Lower lobe of right lung (tissue), 2 donors: ENCODE results near the gene TMEM242. TPM values are rescaled to one million over a fixed set of nuclear protein-coding genes. Genes with fewer than 3 reads are reported as not detected.

Source experiments
- ATAC-seq, 2 donors: fragments of 200-7000 bp; cut with Tn5 transposase; one replicate each; pipeline ENCODE4 v1.9.1; 2020 to 2022; ENCODE audit warnings: mild to moderate bottlenecking in 2 of 2, moderate library complexity in 2 of 2
- DNase-seq: peaks from one replicate; pipeline ENCODE4 v3.0.0-alpha.2; 2020
- H3K27ac ChIP-seq: fragments of 200-600 bp; one replicate; pipeline ENCODE4 v1.8.0; 2022
- H3K27me3 ChIP-seq: fragments of 200-600 bp; one replicate; pipeline ENCODE4 v1.8.0; 2022; ENCODE audit warnings: low read depth
- H3K36me3 ChIP-seq: fragments of 200-600 bp; one replicate; pipeline ENCODE4 v1.8.0; 2022; ENCODE audit warnings: mild to moderate bottlenecking
- H3K4me1 ChIP-seq: fragments of 200-600 bp; one replicate; pipeline ENCODE4 v1.8.0; 2022
- H3K4me3 ChIP-seq: fragments of 200-600 bp; one replicate; pipeline ENCODE4 v1.8.0; 2022; ENCODE audit warnings: mild to moderate bottlenecking
- H3K9me3 ChIP-seq: fragments of 200-600 bp; one replicate; pipeline ENCODE4 v1.8.0; 2022
- CTCF ChIP-seq: fragments of 200-600 bp; IDR thresholded peaks from one replicate; pipeline ENCODE4 v1.8.0; 2022; ENCODE audit warnings: antibody characterized with exemption, mild to moderate bottlenecking
- intact Hi-C: fragments of 100-400 bp; cut with DNase I; formaldehyde crosslinking; loops from one replicate; pipeline ENCODE4 v1.11.0; 2022
- total RNA-seq: library from RNA; stranded (reverse); fragmentation: NEBNext Ultra II Directional; extraction: Animal tissue kit (Norgen Biotek cat#: 25700); gene quantifications from one replicate; pipeline ENCODE4 v1.2.1, GENCODE V29; 2021
- donor health status: DM: no; HTN: yes; CAD: no; lungs with severe emphysema.

Gene TMEM242
- total RNA-seq, 1 donor from 2014 or later = 10.9 TPM

GRCh38 chr6:157302736-157303135 lies 20.6 kb downstream of the TMEM242 start:
- Histone ChIP-seq H3K27me3 (no peaks in the 10 kb centered on the region), H3K27ac (no peak overlapping the region), H3K4me3 (no peak overlapping the region), H3K9me3 (no peaks in the 10 kb centered on the region), H3K4me1 (peaks cover 31% of the 10 kb centered on the region), H3K36me3 (no peaks in the 10 kb centered on the region)
- intact Hi-C loops = no loop called here
- ATAC-seq (no peak), DNase-seq (no peak)
- TF ChIP-seq CTCF = no peak

- ATAC-seq = no peak
Observed at GRCh38 chr6:157300436-157300835, 22.9 kb downstream of the TMEM242 start.

GRCh38 chr6:157300006-157300405 lies 23.3 kb downstream of the TMEM242 start:
- intact Hi-C loops = no loop called here
- no peak for ATAC-seq
- no peaks in the 10 kb centered on the region for H3K9me3 ChIP-seq

More at GRCh38 chr6:157300436-157300835, 22.9 kb downstream of the TMEM242 start:
- Histone ChIP-seq H3K27ac (no peak overlapping the region), H3K27me3 (no peaks in the 10 kb centered on the region), H3K9me3 (no peaks in the 10 kb centered on the region), H3K36me3 (no peaks in the 10 kb centered on the region), H3K4me1 (peaks cover 16% of the 10 kb centered on the region), H3K4me3 (no peak overlapping the region)
- DNase-seq = no peak
- intact Hi-C loops = no loop called here
- TF ChIP-seq CTCF = no peak

GRCh38 chr6:157298216-157298724 lies 25.0 kb downstream of the TMEM242 start:
- Histone ChIP-seq H3K9me3 (no peaks in the 10 kb centered on the region), H3K4me3 (no peak overlapping the region), H3K27me3 (no peaks in the 10 kb centered on the region), H3K36me3 (no peaks in the 10 kb centered on the region), H3K27ac (no peak overlapping the region), H3K4me1 (no peaks in the 10 kb centered on the region)
- intact Hi-C loops = no loop called here
- TF ChIP-seq CTCF = no peak
- ATAC-seq (no peak), DNase-seq (no peak)

More at GRCh38 chr6:157300006-157300405, 23.3 kb downstream of the TMEM242 start:
- Histone ChIP-seq H3K27me3 (no peaks in the 10 kb centered on the region), H3K36me3 (no peaks in the 10 kb centered on the region), H3K4me3 (no peak overlapping the region), H3K27ac (no peak overlapping the region), H3K4me1 (peaks cover 12% of the 10 kb centered on the region)
- TF ChIP-seq CTCF = no peak
- no peak for DNase-seq

GRCh38 chr6:157294654-157295053 lies 28.7 kb downstream of the TMEM242 start:
- Histone ChIP-seq H3K4me3 (no peak overlapping the region), H3K4me1 (no peaks in the 10 kb centered on the region), H3K9me3 (no peaks in the 10 kb centered on the region), H3K27ac (no peak overlapping the region), H3K27me3 (no peaks in the 10 kb centered on the region), H3K36me3 (peaks cover 31% of the 10 kb centered on the region)
- intact Hi-C loops = no loop called here
- no peak for TF ChIP-seq CTCF
- ATAC-seq = no peak
- no peak for DNase-seq
